ENCODE results near the gene SERTAD3.
A peak's percentile ranks its signal among the peaks of the same experiment; 100 is the strongest.
"Not testable (repeated sequence)": the region's sequence is repeated elsewhere in the genome, so short reads cannot be mapped to it uniquely, and the experiment has no call there.

The SERTAD3 gene

GRCh38 chr19:40457953-40458596 lies 13.9 kb upstream of the SERTAD3 start:
- DNase-seq (ENCODE audit: low read depth) = no peak

GRCh38 chr19:40457048-40457447 lies 12.9 kb upstream of the SERTAD3 start:
- no peak for DNase-seq (ENCODE audit: low read depth)

DNA sequence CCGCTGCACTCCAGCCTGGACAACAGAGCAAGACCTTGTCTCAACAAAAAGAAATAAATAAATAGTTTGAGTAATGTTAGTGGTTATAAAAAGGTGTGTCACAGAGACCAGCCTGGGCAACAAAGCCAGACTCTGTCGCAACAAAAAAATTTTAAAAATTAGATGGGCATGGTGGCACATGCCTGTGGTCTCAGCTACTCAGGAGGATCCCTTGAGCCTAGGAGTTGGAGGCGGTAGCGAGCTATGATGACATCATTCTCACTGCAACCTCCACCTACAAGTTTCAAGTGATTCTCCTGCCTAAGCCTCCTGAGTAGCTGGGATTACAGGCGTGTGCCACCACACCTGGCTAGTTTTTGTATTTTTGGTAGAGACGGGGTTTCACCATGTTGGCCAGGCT lies 9.8 kb upstream of the SERTAD3 start:
- DNase-seq (ENCODE audit: low read depth) = not testable (repeated sequence)

- no peak for DNase-seq (ENCODE audit: low read depth)
These were observed 9.1 kb upstream of the SERTAD3 start for GRCh38 chr19:40453151-40453735.

- no peak for DNase-seq (ENCODE audit: low read depth)
These were observed 7.9 kb upstream of the SERTAD3 start for GRCh38 chr19:40452016-40452415.

DNA sequence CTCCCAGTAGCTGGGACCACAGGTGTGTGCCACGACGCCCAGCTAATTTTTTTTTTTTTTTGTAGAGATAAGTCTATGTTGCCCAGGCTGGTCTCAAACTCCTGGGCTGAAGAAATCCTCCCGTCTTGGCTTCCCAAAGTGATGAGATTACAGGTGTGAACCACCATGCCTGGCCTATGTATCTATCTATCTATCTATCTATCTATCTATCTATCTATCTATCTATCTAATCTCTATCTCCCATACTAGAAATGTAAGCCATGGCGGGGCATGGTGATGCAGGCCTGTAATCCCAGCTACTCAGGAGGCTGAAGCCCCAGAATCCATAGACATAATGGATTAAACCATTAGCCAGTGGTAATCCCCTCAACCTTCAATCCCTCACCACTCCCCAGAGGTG lies 6.5 kb upstream of the SERTAD3 start:
- no peak for DNase-seq (ENCODE audit: low read depth)

GRCh38 chr19:40449506-40449905 lies 5.4 kb upstream of the SERTAD3 start:
- DNase-seq (ENCODE audit: low read depth) = no peak

GRCh38 chr19:40446263-40446784 lies 2.2 kb upstream of the SERTAD3 start:
- DNase-seq (ENCODE audit: low read depth) = no peak

GRCh38 chr19:40445780-40446262 lies 1.7 kb upstream of the SERTAD3 start:
- no peak for DNase-seq (ENCODE audit: low read depth)

GRCh38 chr19:40444825-40445312 lies 734 bp upstream of the SERTAD3 start:
- DNase-seq (ENCODE audit: low read depth) = no peak

GRCh38 chr19:40443131-40443999 lies 770 bp downstream of the SERTAD3 start:
- peak; percentile 99 for DNase-seq (ENCODE audit: low read depth)

- no peak for DNase-seq (ENCODE audit: low read depth)
These were observed 1.6 kb downstream of the SERTAD3 start for GRCh38 chr19:40442328-40443130.

DNA sequence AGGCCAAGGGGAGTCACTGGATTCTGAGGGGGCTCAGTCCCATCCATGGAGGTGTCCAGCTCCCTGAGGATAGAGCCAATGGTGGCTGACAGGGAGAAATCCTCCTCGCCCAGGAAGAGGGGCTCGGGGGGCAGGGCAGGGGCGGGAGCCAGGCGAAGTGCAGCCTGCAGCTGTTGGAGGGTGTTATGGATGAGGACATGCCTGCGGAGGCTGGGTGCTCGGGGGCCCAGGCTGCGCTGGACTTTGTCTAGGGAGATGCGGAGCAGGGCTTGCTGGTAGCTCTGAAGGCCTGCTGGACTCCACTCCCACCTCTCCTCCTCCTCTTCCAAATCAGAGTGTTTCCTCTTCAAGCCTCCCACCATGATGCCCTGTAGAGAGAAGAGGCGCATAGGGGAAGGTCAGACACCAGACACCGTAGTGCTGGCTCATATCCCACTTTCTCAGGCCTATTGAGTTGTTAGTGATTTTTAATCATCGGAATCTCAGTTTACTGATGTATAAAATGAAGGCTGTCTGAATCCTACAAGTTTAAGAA lies 2.3 kb downstream of the SERTAD3 start:
- DNase-seq (ENCODE audit: low read depth) = no peak

- no peak for DNase-seq (ENCODE audit: low read depth)
These were observed 5.9 kb downstream of the SERTAD3 start for GRCh38 chr19:40438284-40438683.

- DNase-seq (ENCODE audit: low read depth) = peak; percentile 45
These were observed 10.5 kb downstream of the SERTAD3 start for GRCh38 chr19:40433391-40434216.

DNA sequence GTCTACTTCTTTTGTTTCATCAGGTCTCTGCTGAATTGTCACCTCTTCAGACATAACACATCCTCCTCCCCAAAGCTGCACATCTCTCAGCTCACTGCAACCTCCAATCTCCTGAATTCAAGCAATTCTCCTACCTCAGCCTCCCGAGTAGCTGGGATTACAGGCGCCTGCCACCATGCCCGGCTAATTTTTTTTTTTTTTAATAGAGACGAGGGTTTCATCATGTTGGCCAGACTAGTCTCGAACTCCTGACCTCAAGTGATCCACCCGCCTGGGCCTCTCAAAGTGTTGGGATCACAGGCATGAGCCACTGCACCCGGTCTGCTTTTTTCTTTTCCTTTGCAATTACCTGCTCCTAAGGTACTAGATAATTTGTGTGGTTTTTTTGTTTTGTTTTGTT lies 11.4 kb downstream of the SERTAD3 start:
- not testable (repeated sequence) for DNase-seq (ENCODE audit: low read depth)

- no peak for DNase-seq (ENCODE audit: low read depth)
These were observed 12.4 kb downstream of the SERTAD3 start for GRCh38 chr19:40431698-40432097.

- not testable (repeated sequence) for DNase-seq (ENCODE audit: low read depth)
These were observed 13.9 kb downstream of the SERTAD3 start for GRCh38 chr19:40430242-40430641.

DNA sequence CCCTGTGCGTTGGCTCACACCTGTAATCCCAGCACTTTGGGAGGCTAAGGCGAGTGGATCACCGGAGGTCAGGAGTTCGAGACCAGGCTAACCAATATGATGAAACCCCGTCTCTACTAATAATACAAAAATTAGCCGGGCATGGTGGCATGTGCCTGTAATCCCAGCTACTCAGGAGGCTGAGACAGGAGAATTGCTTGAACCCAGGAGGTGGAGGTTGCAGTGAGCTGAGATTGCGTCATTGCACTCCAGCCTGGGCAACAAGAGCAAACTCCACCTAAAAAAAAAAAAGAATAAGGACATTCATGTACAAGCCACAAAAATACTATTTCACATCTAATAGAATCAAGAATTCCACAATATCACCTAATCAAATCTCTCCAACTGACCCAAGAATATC lies 15.9 kb downstream of the SERTAD3 start:
- not testable (repeated sequence) for DNase-seq (ENCODE audit: low read depth)
